Panc1 (cell line): ENCODE measurements around the gene LAMP1. TPM values are rescaled to one million over a fixed set of nuclear protein-coding genes. Genes with fewer than 3 reads are reported as not detected.

Experiments
- ATAC-seq: fragments of 200-7000 bp; cut with Tn5 transposase; 2 replicates; pipeline ENCODE4 v1.9.1; 2020; ENCODE audit warnings: mild to moderate bottlenecking, moderate library complexity
- BruUV-seq: library from RNA; stranded (reverse); fragments of 400-500 nt; replicated peaks from 2 replicates; lab custom pipeline; 2021; lab: Mats Ljungman, UMichigan
- CTCF ChIA-PET: fragments of 300-600 bp; sonication (Branson Sonifier 250); formaldehyde crosslinking; loops from one replicate; lab custom pipeline; 2022; ENCODE audit warnings: antibody characterized with exemption; lab: Charles Lee
- POLR2A ChIA-PET: fragments of 300-600 bp; sonication (Branson Sonifier 250); formaldehyde crosslinking; loops from one replicate; lab custom pipeline; 2022; ENCODE audit warnings: antibody characterized with exemption; lab: Charles Lee
- DNase-seq: peaks from one replicate; pipeline ENCODE4 v3.0.0-alpha.2; 2010; ENCODE audit warnings: low read depth, low spot score
- H3K27ac ChIP-seq: 2 replicates; pipeline ENCODE4 v1.5.1; 2011; ENCODE audit warnings: mild to moderate bottlenecking, low read length, inconsistent platforms
- H3K27me3 ChIP-seq: fragments of 200-500 bp; sonication (Bioruptor generic); 2 replicates; pipeline ENCODE4 v1.6.0; 2014; ENCODE audit warnings: low read length, inconsistent platforms; ENCODE audit not compliant: control insufficient read depth, insufficient read depth
- H3K36me3 ChIP-seq: fragments of 200-500 bp; sonication (Bioruptor generic); 2 replicates; pipeline ENCODE4 v1.5.1; 2014; ENCODE audit warnings: inconsistent platforms, mild to moderate bottlenecking, low read length, moderate library complexity; ENCODE audit not compliant: control insufficient read depth, insufficient read depth
- H3K4me1 ChIP-seq: 2 replicates; pipeline ENCODE4 v1.5.1; 2011; ENCODE audit warnings: inconsistent platforms, mild to moderate bottlenecking, low read length, moderate library complexity; ENCODE audit not compliant: control insufficient read depth, insufficient read depth
- H3K4me3 ChIP-seq, 2 experiments: 2 replicates each; pipeline ENCODE4 v1.5.1; 2011 to 2012; ENCODE audit warnings: low read depth in 2 of 2, low read length in 2 of 2, mild to moderate bottlenecking in 2 of 2, inconsistent platforms in 1 of 2, moderate library complexity in 1 of 2
- H3K9me3 ChIP-seq: fragments of 200-500 bp; sonication (Bioruptor generic); 2 replicates; pipeline ENCODE4 v1.5.1; 2014; ENCODE audit warnings: low read depth, mild to moderate bottlenecking, inconsistent platforms, low read length, moderate library complexity; ENCODE audit not compliant: control insufficient read depth, insufficient read depth
- CTCF ChIP-seq: fragments of 450-650 bp; IDR thresholded peaks from 2 replicates; pipeline ENCODE4 v1.5.1; 2017; ENCODE audit warnings: mild to moderate bottlenecking
- POLR2AphosphoS5 ChIP-seq: IDR thresholded peaks from 2 replicates; pipeline ENCODE4 v1.6.1; 2012; ENCODE audit warnings: mild to moderate bottlenecking, low read depth, low read length, moderate library complexity
- REST ChIP-seq, 2 experiments: IDR thresholded peaks; 2 replicates each; pipeline ENCODE4 v1.6.1; 2011 to 2012; ENCODE audit warnings: low read depth in 2 of 2, control low read depth in 1 of 2, low read length in 1 of 2, mild to moderate bottlenecking in 1 of 2, moderate library complexity in 1 of 2; ENCODE audit not compliant: insufficient read depth in 1 of 2
- SIN3A ChIP-seq: IDR thresholded peaks from 2 replicates; pipeline ENCODE4 v1.6.1; 2012; ENCODE audit warnings: low read depth, mild to moderate bottlenecking, low read length, moderate library complexity, borderline replicate concordance; ENCODE audit not compliant: insufficient read depth
- TCF7L2 ChIP-seq: IDR thresholded peaks from 2 replicates; pipeline ENCODE4 v1.6.1; 2011; ENCODE audit warnings: mild to moderate bottlenecking, low read depth, low read length, inconsistent platforms
- in situ Hi-C: cut with HindIII; loops from 2 replicates; pipeline ENCODE4 v1.10.0; 2016; ENCODE audit warnings: low sequenced_read_pairs, low pct_unique_long_range_greater_than_20kb
- intact Hi-C: fragments of 100-400 bp; cut with micrococcal nuclease; formaldehyde crosslinking; loops from one replicate; pipeline ENCODE4 v1.10.0; 2022; ENCODE audit not compliant: unreplicated experiment
- total RNA-seq: library from RNA; stranded (reverse); gene quantifications from one replicate; pipeline ENCODE4 v1.2.1, GENCODE V29; 2021; ENCODE audit not compliant: unreplicated experiment

LAMP1 gene
- total RNA-seq, 1 experiment from 2014 or later: 212 TPM

GRCh38 chr13:113274721-113275120 lies 22.3 kb upstream of the LAMP1 start:
- ATAC-seq (no peak), DNase-seq (no peak)
- H3K36me3 ChIP-seq: no peaks in the 10 kb centered on the region
- no peak overlapping the region for H3K4me3 ChIP-seq
- intact Hi-C loops: loop anchor here (10.0 kb wide), 1 partner anchor 100 kb away; no protein-coding TSS in a partner anchor
- H3K27me3 ChIP-seq: no peaks in the 10 kb centered on the region
- no TSS peak for BruUV-seq
- no peaks in the 10 kb centered on the region for H3K9me3 ChIP-seq
- H3K4me1 ChIP-seq: no peaks in the 10 kb centered on the region
- H3K27ac ChIP-seq: no peak overlapping the region
- CTCF ChIA-PET: no interaction called here
- POLR2A ChIA-PET: no interaction called here
- in situ Hi-C loops: no loop called here
- TF ChIP-seq SIN3A (no peak), TCF7L2 (no peak), CTCF (no peak), REST (IDR thresholded peaks at IDR 0.05; ENCODE audit: insufficient read depth in 1 of 2, low read depth in 2 of 2, low read length in 1 of 2) (no peak), POLR2AphosphoS5 (no peak)

GRCh38 chr13:113275387-113275786 lies 21.7 kb upstream of the LAMP1 start:
- Histone ChIP-seq H3K4me3 (no peak overlapping the region), H3K27me3 (no peaks in the 10 kb centered on the region), H3K9me3 (no peaks in the 10 kb centered on the region), H3K36me3 (no peaks in the 10 kb centered on the region), H3K27ac (no peak overlapping the region), H3K4me1 (no peaks in the 10 kb centered on the region)
- no TSS peak for BruUV-seq
- in situ Hi-C loops (no loop called here), intact Hi-C loops (loop anchor here (10.0 kb wide), 1 partner anchor 99 kb away; no protein-coding TSS in a partner anchor)
- TF ChIP-seq CTCF (no peak; the same call in 1 of the 2 replicates), POLR2AphosphoS5 (no peak), SIN3A (no peak), REST (IDR thresholded peaks at IDR 0.05; ENCODE audit: insufficient read depth in 1 of 2, low read depth in 2 of 2, low read length in 1 of 2) (no peak), TCF7L2 (no peak)
- peak; percentile 28 for DNase-seq
- ChIA-PET POLR2A (no interaction called here), CTCF (no interaction called here)
- ATAC-seq: peak; percentile 73
